T-helper 17 cell (primary cell): ENCODE measurements around the gene COL4A2. TPM values are rescaled to one million over a fixed set of nuclear protein-coding genes. Genes with fewer than 3 reads are reported as not detected.

Experiments used
- ATAC-seq: fragments of 150-1000 bp; cut with Tn5 transposase; 2 replicates; pipeline ENCODE4 v1.10.0; 2021; ENCODE audit warnings: mild to moderate bottlenecking, moderate library complexity
- DNase-seq, 3 donors: peaks; one replicate each; pipeline versions ENCODE4 v3.0.0 to v3.0.0-alpha.2; 2020 to 2021
- H3K9me3 ChIP-seq: one replicate; pipeline ENCODE4 v1.7.0; 2013; ENCODE audit warnings: low read length, mild to moderate bottlenecking; ENCODE audit not compliant: control insufficient read depth, poor library complexity, severe bottlenecking
- H3K27ac Mint-ChIP-seq: one replicate; pipeline ENCODE4 v1.8.0; 2022; ENCODE audit warnings: mild to moderate bottlenecking, moderate library complexity, mixed read lengths
- H3K27me3 Mint-ChIP-seq: one replicate; pipeline ENCODE4 v1.8.0; 2022; ENCODE audit warnings: mixed read lengths
- H3K36me3 Mint-ChIP-seq: one replicate; pipeline ENCODE4 v1.8.0; 2022; ENCODE audit warnings: low read depth, mixed read lengths
- H3K4me1 Mint-ChIP-seq: one replicate; pipeline ENCODE4 v1.8.0; 2022; ENCODE audit warnings: mild to moderate bottlenecking, mixed read lengths
- H3K4me3 Mint-ChIP-seq: one replicate; pipeline ENCODE4 v1.8.0; 2022; ENCODE audit warnings: mild to moderate bottlenecking, moderate library complexity, mixed read lengths
- total RNA-seq, 4 donors: library from RNA in 2 of 4; stranded (reverse) in 2 of 4; gene quantifications; one replicate each; pipeline ENCODE4 v1.2.3 and lab custom pipeline; 2022 to 2026

Gene COL4A2
- total RNA-seq, 2 donors from 2014 or later = 0.07 to 1.9 TPM

GRCh38 chr13:110276553-110276950, 30.5 kb upstream of the COL4A2 start:
- Mint-ChIP-seq H3K36me3 (no peaks in the 10 kb centered on the region), H3K27ac (no peak overlapping the region), H3K4me1 (no peaks in the 10 kb centered on the region), H3K4me3 (no peak overlapping the region), H3K27me3 (peaks cover 65% of the 10 kb centered on the region)
- ATAC-seq = no peak
- H3K9me3 ChIP-seq = no peaks in the 10 kb centered on the region
- DNase-seq = no peak

GRCh38 chr13:110277357-110277975, 29.6 kb upstream of the COL4A2 start:
- Mint-ChIP-seq H3K36me3 (no peaks in the 10 kb centered on the region), H3K4me1 (no peaks in the 10 kb centered on the region), H3K27me3 (peaks cover 61% of the 10 kb centered on the region), H3K27ac (no peak overlapping the region), H3K4me3 (no peak overlapping the region)
- no peaks in the 10 kb centered on the region for H3K9me3 ChIP-seq
- DNase-seq (no peak), ATAC-seq (no peak)

- DNase-seq (no peak), ATAC-seq (no peak)
- H3K9me3 ChIP-seq = no peaks in the 10 kb centered on the region
- no peak overlapping the region for H3K27ac Mint-ChIP-seq
- H3K4me1 Mint-ChIP-seq = no peaks in the 10 kb centered on the region
- H3K36me3 Mint-ChIP-seq = no peaks in the 10 kb centered on the region
- peaks cover 50% of the 10 kb centered on the region for H3K27me3 Mint-ChIP-seq
- H3K4me3 Mint-ChIP-seq = no peak overlapping the region
Measured at GRCh38 chr13:110278859-110279258, 28.2 kb upstream of the COL4A2 start.

GRCh38 chr13:110279684-110280083, 27.4 kb upstream of the COL4A2 start:
- Mint-ChIP-seq H3K36me3 (no peaks in the 10 kb centered on the region), H3K4me3 (no peak overlapping the region), H3K27me3 (peaks cover 53% of the 10 kb centered on the region), H3K4me1 (no peaks in the 10 kb centered on the region), H3K27ac (no peak overlapping the region)
- no peaks in the 10 kb centered on the region for H3K9me3 ChIP-seq
- ATAC-seq = no peak
- DNase-seq = no peak

- H3K4me1 Mint-ChIP-seq = no peaks in the 10 kb centered on the region
- H3K36me3 Mint-ChIP-seq = no peaks in the 10 kb centered on the region
- no peaks in the 10 kb centered on the region for H3K9me3 ChIP-seq
- no peak overlapping the region for H3K27ac Mint-ChIP-seq
- ATAC-seq (no peak), DNase-seq (no peak)
- H3K4me3 Mint-ChIP-seq = no peak overlapping the region
- H3K27me3 Mint-ChIP-seq = peaks cover 54% of the 10 kb centered on the region
Measured at GRCh38 chr13:110280231-110280813, 26.8 kb upstream of the COL4A2 start.

- Mint-ChIP-seq H3K36me3 (no peaks in the 10 kb centered on the region), H3K4me1 (no peaks in the 10 kb centered on the region), H3K4me3 (no peak overlapping the region), H3K27me3 (peaks cover 55% of the 10 kb centered on the region), H3K27ac (no peak overlapping the region)
- ATAC-seq = no peak
- H3K9me3 ChIP-seq = no peaks in the 10 kb centered on the region
- DNase-seq = no peak
Measured at GRCh38 chr13:110280985-110281688, 25.9 kb upstream of the COL4A2 start.

GRCh38 chr13:110281736-110282135, 25.3 kb upstream of the COL4A2 start:
- Mint-ChIP-seq H3K4me1 (no peaks in the 10 kb centered on the region), H3K4me3 (no peak overlapping the region), H3K36me3 (no peaks in the 10 kb centered on the region), H3K27ac (no peak overlapping the region), H3K27me3 (peaks cover 58% of the 10 kb centered on the region)
- no peak for DNase-seq
- no peaks in the 10 kb centered on the region for H3K9me3 ChIP-seq
- ATAC-seq = no peak

GRCh38 chr13:110282316-110282841, 24.7 kb upstream of the COL4A2 start:
- H3K4me1 Mint-ChIP-seq = no peaks in the 10 kb centered on the region
- no peak overlapping the region for H3K27ac Mint-ChIP-seq
- no peak for ATAC-seq
- H3K4me3 Mint-ChIP-seq = no peak overlapping the region
- peaks cover 61% of the 10 kb centered on the region for H3K27me3 Mint-ChIP-seq
- no peak for DNase-seq
- H3K36me3 Mint-ChIP-seq = no peaks in the 10 kb centered on the region
- H3K9me3 ChIP-seq = no peaks in the 10 kb centered on the region

- H3K27me3 Mint-ChIP-seq = peaks cover 51% of the 10 kb centered on the region
- no peaks in the 10 kb centered on the region for H3K36me3 Mint-ChIP-seq
- DNase-seq = no peak
- no peak for ATAC-seq
- H3K27ac Mint-ChIP-seq = no peak overlapping the region
- H3K9me3 ChIP-seq = no peaks in the 10 kb centered on the region
- no peaks in the 10 kb centered on the region for H3K4me1 Mint-ChIP-seq
- no peak overlapping the region for H3K4me3 Mint-ChIP-seq
Measured at GRCh38 chr13:110283736-110284517, 23.2 kb upstream of the COL4A2 start.

- no peaks in the 10 kb centered on the region for H3K4me1 Mint-ChIP-seq
- H3K36me3 Mint-ChIP-seq = no peaks in the 10 kb centered on the region
- ATAC-seq = no peak
- H3K27ac Mint-ChIP-seq = no peak overlapping the region
- DNase-seq = no peak
- H3K27me3 Mint-ChIP-seq = peaks cover 41% of the 10 kb centered on the region
- H3K9me3 ChIP-seq = no peaks in the 10 kb centered on the region
- no peak overlapping the region for H3K4me3 Mint-ChIP-seq
Measured at GRCh38 chr13:110284779-110285484, 22.2 kb upstream of the COL4A2 start.

- DNase-seq (no peak), ATAC-seq (no peak)
- no peak overlapping the region for H3K27ac Mint-ChIP-seq
- no peak overlapping the region for H3K4me3 Mint-ChIP-seq
- no peaks in the 10 kb centered on the region for H3K36me3 Mint-ChIP-seq
- no peaks in the 10 kb centered on the region for H3K9me3 ChIP-seq
- no peaks in the 10 kb centered on the region for H3K4me1 Mint-ChIP-seq
- H3K27me3 Mint-ChIP-seq = peaks cover 31% of the 10 kb centered on the region
Measured at GRCh38 chr13:110285991-110286832, 20.9 kb upstream of the COL4A2 start.
